OCI-LY3 (cell line): Measurements from ENCODE around the gene ZNF526.

Experiments
- H2AFZ ChIP-seq: fragments of 200-600, 300-600 bp; shearing (Covaris generic); 2 replicates; pipeline ENCODE4 v1.6.0; 2014; ENCODE audit warnings: antibody characterized with exemption, low read depth, low read length
- H3K27ac ChIP-seq: fragments of 200-600, 300-600 bp; sonication (generic); 2 replicates; pipeline ENCODE4 v1.5.1; 2014; ENCODE audit warnings: mild to moderate bottlenecking, low read length, moderate library complexity, mixed read lengths
- H3K27me3 ChIP-seq: fragments of 200-600, 300-600 bp; sonication (generic); 2 replicates; pipeline ENCODE4 v1.6.1; 2014; ENCODE audit warnings: low read depth, low read length, mixed read lengths
- H3K36me3 ChIP-seq: fragments of 200-600, 300-600 bp; sonication (generic); replicated peaks from 2 replicates; pipeline ENCODE3; 2014; ENCODE audit warnings: low read depth, low read length, mixed read lengths
- H3K4me1 ChIP-seq: fragments of 300-600, 200-600 bp; sonication (generic); 2 replicates; pipeline ENCODE4 v1.6.1; 2014; ENCODE audit warnings: low read length, mixed read lengths
- H3K4me2 ChIP-seq: fragments of 200-600, 300-600 bp; sonication (generic); 2 replicates; pipeline ENCODE4 v1.6.1; 2014; ENCODE audit warnings: low read length, mixed read lengths
- H3K4me3 ChIP-seq: fragments of 300-600, 200-600 bp; sonication (generic); 2 replicates; pipeline ENCODE4 v1.5.1; 2014; ENCODE audit warnings: antibody characterized with exemption, mild to moderate bottlenecking, low read length, moderate library complexity
- H3K79me2 ChIP-seq: fragments of 300-600, 200-600 bp; shearing (Covaris generic); 2 replicates; pipeline ENCODE4 v1.6.1; 2014; ENCODE audit warnings: mild to moderate bottlenecking, low read length, mixed read lengths
- H3K9ac ChIP-seq: fragments of 300-600, 200-600 bp; shearing (Covaris generic); 2 replicates; pipeline ENCODE4 v1.6.0; 2014; ENCODE audit warnings: mild to moderate bottlenecking, low read length, moderate library complexity
- H3K9me3 ChIP-seq: fragments of 200-600, 300-600 bp; shearing (Covaris generic); 2 replicates; pipeline ENCODE4 v1.6.1; 2014; ENCODE audit warnings: low read length, mixed read lengths; ENCODE audit not compliant: insufficient read depth
- H4K20me1 ChIP-seq: fragments of 200-600, 300-600 bp; sonication (generic); 2 replicates; pipeline ENCODE4 v1.6.1; 2016; ENCODE audit warnings: low read length, mixed read lengths; ENCODE audit not compliant: insufficient read depth
- EZH2phosphoT487 ChIP-seq: fragments of 200-600 bp; shearing (Covaris generic); IDR thresholded peaks from 2 replicates; pipeline ENCODE4 v1.6.1; 2018; ENCODE audit warnings: antibody characterized with exemption, mixed run types, low read depth
- TF ChIP-seq, protein P1 (sequence below): fragments of 200-600, 300-600 bp; sonication (generic); IDR thresholded peaks from 2 replicates; pipeline ENCODE4 v1.5.1; 2014; ENCODE audit warnings: antibody characterized with exemption, low read length, low read depth

Gene ZNF526

DNA sequence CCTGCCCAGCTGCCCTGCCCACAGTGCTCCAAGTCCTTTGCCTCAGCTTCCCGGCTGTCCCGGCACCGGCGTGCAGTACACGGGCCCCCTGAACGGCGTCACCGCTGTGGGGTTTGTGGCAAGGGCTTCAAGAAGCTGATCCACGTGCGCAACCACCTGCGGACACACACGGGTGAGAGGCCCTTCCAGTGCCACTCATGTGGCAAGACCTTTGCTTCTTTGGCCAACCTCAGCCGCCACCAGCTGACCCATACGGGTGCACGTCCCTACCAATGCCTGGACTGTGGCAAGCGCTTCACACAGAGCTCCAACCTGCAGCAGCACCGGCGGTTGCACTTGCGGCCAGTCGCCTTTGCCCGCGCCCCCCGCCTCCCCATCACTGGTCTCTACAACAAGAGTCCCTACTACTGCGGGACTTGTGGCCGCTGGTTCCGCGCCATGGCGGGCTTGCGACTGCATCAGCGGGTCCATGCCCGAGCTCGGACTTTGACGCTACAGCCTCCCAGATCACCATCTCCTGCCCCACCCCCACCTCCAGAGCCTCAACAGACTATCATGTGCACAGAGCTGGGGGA, 5.7 kb downstream of the ZNF526 start:
- Histone ChIP-seq H3K4me2 (no peak overlapping the region), H3K27ac (no peak overlapping the region), H3K27me3 (no peaks in the 10 kb centered on the region), H3K9ac (no peak overlapping the region), H3K4me3 (no peak overlapping the region), H4K20me1 (peaks cover 33% of the 10 kb centered on the region; the same call in 1 of the 2 replicates), H3K9me3 (no peaks in the 10 kb centered on the region), H3K79me2 (peaks cover 73% of the 10 kb centered on the region), H3K36me3 (peaks cover 56% of the 10 kb centered on the region), H2AFZ (no peak overlapping the region), H3K4me1 (peaks cover 5% of the 10 kb centered on the region)
- TF ChIP-seq, protein P1, sequence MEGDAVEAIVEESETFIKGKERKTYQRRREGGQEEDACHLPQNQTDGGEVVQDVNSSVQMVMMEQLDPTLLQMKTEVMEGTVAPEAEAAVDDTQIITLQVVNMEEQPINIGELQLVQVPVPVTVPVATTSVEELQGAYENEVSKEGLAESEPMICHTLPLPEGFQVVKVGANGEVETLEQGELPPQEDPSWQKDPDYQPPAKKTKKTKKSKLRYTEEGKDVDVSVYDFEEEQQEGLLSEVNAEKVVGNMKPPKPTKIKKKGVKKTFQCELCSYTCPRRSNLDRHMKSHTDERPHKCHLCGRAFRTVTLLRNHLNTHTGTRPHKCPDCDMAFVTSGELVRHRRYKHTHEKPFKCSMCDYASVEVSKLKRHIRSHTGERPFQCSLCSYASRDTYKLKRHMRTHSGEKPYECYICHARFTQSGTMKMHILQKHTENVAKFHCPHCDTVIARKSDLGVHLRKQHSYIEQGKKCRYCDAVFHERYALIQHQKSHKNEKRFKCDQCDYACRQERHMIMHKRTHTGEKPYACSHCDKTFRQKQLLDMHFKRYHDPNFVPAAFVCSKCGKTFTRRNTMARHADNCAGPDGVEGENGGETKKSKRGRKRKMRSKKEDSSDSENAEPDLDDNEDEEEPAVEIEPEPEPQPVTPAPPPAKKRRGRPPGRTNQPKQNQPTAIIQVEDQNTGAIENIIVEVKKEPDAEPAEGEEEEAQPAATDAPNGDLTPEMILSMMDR: no peak
- TF ChIP-seq EZH2phosphoT487: no peak

DNA sequence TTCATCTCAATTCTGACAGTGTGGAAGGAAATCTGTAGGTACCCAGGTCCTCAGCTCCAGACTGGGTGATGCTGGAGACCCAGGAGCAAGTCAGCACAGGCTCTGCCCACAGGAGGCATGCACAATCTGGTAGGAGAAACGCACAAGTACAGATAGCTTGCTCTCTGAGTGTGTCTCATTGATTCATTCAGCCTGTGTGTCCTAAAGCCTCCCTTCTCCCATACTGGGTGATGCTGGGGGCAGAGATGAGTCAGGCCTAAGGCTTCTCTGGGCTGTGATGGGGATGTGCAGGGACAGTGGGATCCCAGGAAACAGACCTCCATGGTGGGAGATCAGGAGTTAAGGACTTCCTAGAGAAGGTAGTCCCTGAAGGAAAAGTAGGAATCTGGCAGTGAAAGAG, 6.8 kb downstream of the ZNF526 start:
- Histone ChIP-seq H3K79me2 (peaks cover 62% of the 10 kb centered on the region), H3K4me2 (no peak overlapping the region), H3K4me3 (no peak overlapping the region), H3K36me3 (peaks cover 64% of the 10 kb centered on the region), H4K20me1 (peaks cover 33% of the 10 kb centered on the region; the same call in 1 of the 2 replicates), H3K4me1 (no peaks in the 10 kb centered on the region), H3K27ac (no peak overlapping the region), H3K9ac (no peak overlapping the region), H3K9me3 (no peaks in the 10 kb centered on the region), H3K27me3 (no peaks in the 10 kb centered on the region), H2AFZ (no peak overlapping the region)
- TF ChIP-seq, protein P1: no peak
- TF ChIP-seq EZH2phosphoT487: no peak

DNA sequence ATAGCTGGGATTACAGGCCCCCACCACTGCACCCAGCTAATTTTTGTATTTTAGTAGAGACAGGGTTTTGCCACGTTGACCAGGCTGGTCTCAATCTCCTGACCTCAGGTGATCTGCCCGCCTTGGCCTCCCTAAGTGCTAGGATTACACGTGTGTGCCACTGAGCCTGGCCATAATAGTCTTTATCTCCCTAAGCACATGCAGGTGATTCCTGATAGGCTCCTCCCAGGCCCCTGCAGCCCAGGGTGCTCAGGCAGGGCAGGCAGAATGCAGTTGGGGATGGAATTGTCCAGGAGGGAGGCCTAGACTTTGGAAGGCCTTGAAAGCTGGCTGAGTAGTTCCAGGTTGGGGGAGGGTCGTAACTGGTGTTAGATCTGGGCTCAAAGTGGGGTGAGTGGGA, 8.5 kb downstream of the ZNF526 start:
- Histone ChIP-seq H3K36me3 (peaks cover 72% of the 10 kb centered on the region), H3K9ac (no peak overlapping the region), H3K9me3 (no peaks in the 10 kb centered on the region), H3K4me3 (no peak overlapping the region), H3K4me2 (no peak overlapping the region), H3K79me2 (peaks cover 52% of the 10 kb centered on the region), H3K27me3 (no peaks in the 10 kb centered on the region), H2AFZ (no peak overlapping the region), H3K27ac (no peak overlapping the region), H3K4me1 (no peaks in the 10 kb centered on the region), H4K20me1 (peaks cover 24% of the 10 kb centered on the region; the same call in 1 of the 2 replicates)
- TF ChIP-seq, protein P1: no peak
- no peak for TF ChIP-seq EZH2phosphoT487

DNA sequence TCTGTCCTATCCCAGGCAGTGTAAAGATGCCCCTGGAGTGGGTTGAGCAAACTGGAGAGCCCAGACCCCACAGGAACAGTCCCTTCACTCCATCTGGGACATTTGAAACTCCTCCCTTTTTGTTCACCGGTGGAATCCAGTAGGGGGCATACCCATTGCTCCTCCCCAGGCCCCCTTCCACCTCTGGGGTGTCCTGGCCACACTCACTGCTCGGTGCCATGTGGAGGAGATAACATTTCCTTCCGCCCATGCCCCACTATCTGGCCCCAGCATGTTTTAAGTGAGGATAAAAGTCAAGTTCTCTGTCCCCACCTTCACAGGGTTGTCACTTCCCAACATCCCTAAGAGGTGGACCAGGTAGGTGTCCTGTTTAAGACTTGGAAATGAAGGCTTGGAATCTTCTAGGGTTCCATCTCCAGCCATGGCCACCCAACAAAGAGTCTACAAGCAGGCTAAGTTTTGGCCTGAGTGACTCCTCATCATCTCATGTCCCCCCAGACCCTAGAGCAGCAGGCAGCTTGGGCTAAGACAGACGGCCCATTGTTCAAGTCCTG, 9.3 kb downstream of the ZNF526 start:
- Histone ChIP-seq H3K36me3 (peaks cover 76% of the 10 kb centered on the region), H3K4me2 (no peak overlapping the region), H3K27me3 (no peaks in the 10 kb centered on the region), H2AFZ (no peak overlapping the region), H4K20me1 (peaks cover 24% of the 10 kb centered on the region; the same call in 1 of the 2 replicates), H3K9me3 (no peaks in the 10 kb centered on the region), H3K27ac (no peak overlapping the region), H3K4me1 (no peaks in the 10 kb centered on the region), H3K9ac (no peak overlapping the region), H3K79me2 (peaks cover 53% of the 10 kb centered on the region), H3K4me3 (no peak overlapping the region)
- TF ChIP-seq, protein P1: no peak; the same call in 1 of the 2 replicates
